Nephron progenitor cell (in vitro differentiated cells): ENCODE data around the gene TBC1D7.

ENCODE experiments used
- DNase-seq: peaks from one replicate; pipeline ENCODE4 v3.0.0; 2021
- H3K27ac Mint-ChIP-seq: 2 replicates; pipeline ENCODE4 v1.8.0; 2021; ENCODE audit warnings: mild to moderate bottlenecking, moderate library complexity, mixed read lengths
- H3K27me3 Mint-ChIP-seq: 2 replicates; pipeline ENCODE4 v1.8.0; 2021; ENCODE audit warnings: mild to moderate bottlenecking, low read depth, mixed read lengths; ENCODE audit not compliant: poor library complexity
- H3K36me3 Mint-ChIP-seq: 2 replicates; pipeline ENCODE4 v1.8.0; 2021; ENCODE audit warnings: low read depth, mixed read lengths
- H3K4me1 Mint-ChIP-seq: 2 replicates; pipeline ENCODE4 v1.8.0; 2021; ENCODE audit warnings: mixed read lengths
- H3K4me3 Mint-ChIP-seq: 2 replicates; pipeline ENCODE4 v1.8.0; 2021; ENCODE audit warnings: mild to moderate bottlenecking, moderate library complexity, mixed read lengths
- H3K9me3 Mint-ChIP-seq: 2 replicates; pipeline ENCODE4 v1.8.0; 2021; ENCODE audit warnings: mild to moderate bottlenecking, moderate library complexity, mixed read lengths
- CTCF ChIP-seq: fragments of 200-600 bp; sonication (generic); IDR thresholded peaks from 2 replicates; pipeline ENCODE4 v1.5.0; 2021; ENCODE audit warnings: antibody characterized with exemption

TBC1D7 gene

GRCh38 chr6:13302751-13303667 is 25.3 kb downstream of the TBC1D7 start:
- Mint-ChIP-seq H3K27ac (peak overlapping the region; percentile 82), H3K27me3 (no peaks in the 10 kb centered on the region), H3K4me3 (no peak overlapping the region), H3K4me1 (peaks cover 5% of the 10 kb centered on the region), H3K36me3 (peaks cover 87% of the 10 kb centered on the region), H3K9me3 (no peaks in the 10 kb centered on the region)
- TF ChIP-seq CTCF = no peak
- DNase-seq = no peak

- no peak for TF ChIP-seq CTCF
- H3K4me1 Mint-ChIP-seq = peaks cover 5% of the 10 kb centered on the region
- no peak for DNase-seq
- peaks cover 88% of the 10 kb centered on the region for H3K36me3 Mint-ChIP-seq
- no peaks in the 10 kb centered on the region for H3K9me3 Mint-ChIP-seq
- H3K27me3 Mint-ChIP-seq = no peaks in the 10 kb centered on the region
- H3K4me3 Mint-ChIP-seq = no peak overlapping the region
- H3K27ac Mint-ChIP-seq = peak overlapping the region; percentile 94
These were observed 26.0 kb downstream of the TBC1D7 start for GRCh38 chr6:13302291-13302690.

GRCh38 chr6:13300643-13301590 is 27.4 kb downstream of the TBC1D7 start:
- Mint-ChIP-seq H3K9me3 (no peaks in the 10 kb centered on the region), H3K27me3 (no peaks in the 10 kb centered on the region), H3K4me3 (no peak overlapping the region), H3K36me3 (peaks cover 85% of the 10 kb centered on the region), H3K4me1 (peaks cover 13% of the 10 kb centered on the region), H3K27ac (peak overlapping the region; percentile 34)
- no peak for TF ChIP-seq CTCF
- no peak for DNase-seq

- no peaks in the 10 kb centered on the region for H3K9me3 Mint-ChIP-seq
These were observed 28.4 kb downstream of the TBC1D7 start for GRCh38 chr6:13299918-13300317.

GRCh38 chr6:13299403-13299821 is 28.9 kb downstream of the TBC1D7 start:
- no peak overlapping the region for H3K4me3 Mint-ChIP-seq
- no peak for DNase-seq
- peaks cover 84% of the 10 kb centered on the region for H3K36me3 Mint-ChIP-seq
- peak overlapping the region; percentile 39 for H3K27ac Mint-ChIP-seq
- TF ChIP-seq CTCF = no peak
- H3K27me3 Mint-ChIP-seq = no peaks in the 10 kb centered on the region
- H3K9me3 Mint-ChIP-seq = no peaks in the 10 kb centered on the region
- H3K4me1 Mint-ChIP-seq = peaks cover 20% of the 10 kb centered on the region

More at GRCh38 chr6:13299918-13300317, 28.4 kb downstream of the TBC1D7 start:
- H3K27ac Mint-ChIP-seq = no peak overlapping the region
- H3K4me1 Mint-ChIP-seq = peaks cover 18% of the 10 kb centered on the region
- H3K4me3 Mint-ChIP-seq = no peak overlapping the region
- no peaks in the 10 kb centered on the region for H3K27me3 Mint-ChIP-seq
- peaks cover 84% of the 10 kb centered on the region for H3K36me3 Mint-ChIP-seq
- no peak for TF ChIP-seq CTCF
- no peak for DNase-seq
